ENCODE data around the gene RAVER2.

Gene RAVER2

GRCh38 chr1:64881281-64881680, 136.4 kb downstream of the RAVER2 start:
- DNase-seq, result no peak
